Pons (tissue), 1 donor: ENCODE results near the gene VPS54.
"Not testable (repeated sequence)": the region's sequence is repeated elsewhere in the genome, so short reads cannot be mapped to it uniquely, and the experiment has no call there.

ENCODE experiments used
- DNase-seq: peaks from one replicate; pipeline ENCODE4 v3.0.0-alpha.2; 2016; ENCODE audit warnings: low spot score

VPS54 gene

GRCh38 chr2:64023485-64024258 is 4.4 kb upstream of the VPS54 start:
- no peak for DNase-seq

GRCh38 chr2:64021578-64021977 is 2.4 kb upstream of the VPS54 start:
- peak; percentile 8 for DNase-seq

- no peak for DNase-seq
These were observed 824 bp upstream of the VPS54 start for GRCh38 chr2:64019975-64020528.

- no peak for DNase-seq
These were observed 536 bp downstream of the VPS54 start for GRCh38 chr2:64018701-64019082.

- DNase-seq, result peak; percentile 59
These were observed 1.2 kb downstream of the VPS54 start for GRCh38 chr2:64017811-64018700.

GRCh38 chr2:64015898-64016297 is 3.3 kb downstream of the VPS54 start:
- DNase-seq, result no peak

- DNase-seq, result no peak
These were observed 3.8 kb downstream of the VPS54 start for GRCh38 chr2:64015391-64015790.

- DNase-seq, result no peak
These were observed 4.6 kb downstream of the VPS54 start for GRCh38 chr2:64014628-64015027.

- no peak for DNase-seq
These were observed 6.2 kb downstream of the VPS54 start for GRCh38 chr2:64013053-64013452.

- DNase-seq, result no peak
These were observed 7.1 kb downstream of the VPS54 start for GRCh38 chr2:64012115-64012514.

- DNase-seq, result no peak
These were observed 10.7 kb downstream of the VPS54 start for GRCh38 chr2:64008434-64009009.

GRCh38 chr2:64007924-64008323 is 11.3 kb downstream of the VPS54 start:
- no peak for DNase-seq

- no peak for DNase-seq
These were observed 13.4 kb downstream of the VPS54 start for GRCh38 chr2:64005707-64006356.

GRCh38 chr2:64003239-64003638 is 16.0 kb downstream of the VPS54 start:
- DNase-seq, result no peak

GRCh38 chr2:64001382-64002101 is 17.7 kb downstream of the VPS54 start:
- no peak for DNase-seq

- no peak for DNase-seq
These were observed 18.4 kb downstream of the VPS54 start for GRCh38 chr2:64000630-64001381.

- DNase-seq, result no peak
These were observed 20.2 kb downstream of the VPS54 start for GRCh38 chr2:63999049-63999448.

- not testable (repeated sequence) for DNase-seq
These were observed 22.5 kb downstream of the VPS54 start for GRCh38 chr2:63996582-63997198.

GRCh38 chr2:63994329-63995070 is 24.7 kb downstream of the VPS54 start:
- not testable (repeated sequence) for DNase-seq
